ENCODE results near the gene METRNL. TPM values are rescaled to one million over a fixed set of nuclear protein-coding genes. Genes with fewer than 3 reads are reported as not detected.

The METRNL gene
- 73.6 and 86.7 TPM in 2 replicates for total RNA-seq

GRCh38 chr17:83079352-83079747 lies at the start of gene METRNL:
TSS of gene METRNL (plus strand) at chr17:83079609. CDS start at chr17:83079816, 207 bp downstream.

Other genes starting within 250 kb of the METRNL start
- not detected in 2 replicates for gene ZNF750, start 239.6 kb upstream of the METRNL start, total RNA-seq